Calu3 (cell line): ENCODE measurements around the gene COA5. TPM values are rescaled to one million over a fixed set of nuclear protein-coding genes. Genes with fewer than 3 reads are reported as not detected.

Experiments used
- BruUV-seq: library from RNA; stranded (reverse); fragments of 400-500 nt; replicated peaks from 2 replicates; lab custom pipeline; 2021; lab: Mats Ljungman, UMichigan
- CTCF ChIA-PET: fragments of 300-600 bp; sonication (Branson Sonifier 250); formaldehyde crosslinking; loops from one replicate; lab custom pipeline; 2022; ENCODE audit warnings: antibody characterized with exemption; lab: Charles Lee
- DNase-seq: peaks from one replicate; pipeline ENCODE4 v3.0.0; 2022
- H3K27ac Mint-ChIP-seq: one replicate; pipeline ENCODE4 v1.8.0; 2022; ENCODE audit warnings: mixed read lengths; ENCODE audit not compliant: unreplicated experiment
- H3K27me3 Mint-ChIP-seq: one replicate; pipeline ENCODE4 v1.8.0; 2022; ENCODE audit warnings: mixed read lengths; ENCODE audit not compliant: unreplicated experiment
- H3K36me3 Mint-ChIP-seq: one replicate; pipeline ENCODE4 v1.8.0; 2022; ENCODE audit warnings: mild to moderate bottlenecking, moderate library complexity, mixed read lengths; ENCODE audit not compliant: insufficient read depth, unreplicated experiment
- H3K4me1 Mint-ChIP-seq: one replicate; pipeline ENCODE4 v1.8.0; 2022; ENCODE audit warnings: mild to moderate bottlenecking, low read depth, mixed read lengths; ENCODE audit not compliant: unreplicated experiment
- H3K4me3 Mint-ChIP-seq: one replicate; pipeline ENCODE4 v1.8.0; 2022; ENCODE audit warnings: mild to moderate bottlenecking, low read depth, moderate library complexity, mixed read lengths; ENCODE audit not compliant: unreplicated experiment
- H3K9me3 Mint-ChIP-seq: one replicate; pipeline ENCODE4 v1.8.0; 2022; ENCODE audit warnings: low read depth, mixed read lengths; ENCODE audit not compliant: unreplicated experiment
- CTCF ChIP-seq: fragments of 200-600 bp; IDR thresholded peaks from one replicate; pipeline ENCODE4 v1.8.0; 2022; ENCODE audit warnings: antibody characterized with exemption; ENCODE audit not compliant: unreplicated experiment
- intact Hi-C: fragments of 100-400 bp; cut with micrococcal nuclease; formaldehyde crosslinking; loops from one replicate; pipeline ENCODE4 v1.10.0; 2022; ENCODE audit not compliant: unreplicated experiment
- total RNA-seq: library from RNA; stranded (reverse); gene quantifications from 2 replicates; pipeline ENCODE4 v1.2.3, GENCODE V29; 2022

Gene COA5
- total RNA-seq, 1 experiment from 2014 or later, result 24.9 TPM

- no peak for TF ChIP-seq CTCF
- BruUV-seq, result no TSS peak
- Mint-ChIP-seq H3K9me3 (no peaks in the 10 kb centered on the region), H3K27me3 (no peaks in the 10 kb centered on the region), H3K4me1 (no peaks in the 10 kb centered on the region), H3K27ac (no peak overlapping the region), H3K36me3 (peaks cover 5% of the 10 kb centered on the region), H3K4me3 (no peak overlapping the region)
- intact Hi-C loops, result no loop called here
- no peak for DNase-seq
- CTCF ChIA-PET, result no interaction called here
Measured at GRCh38 chr2:98560256-98560771, 48.0 kb downstream of the COA5 start.

- Mint-ChIP-seq H3K4me1 (no peaks in the 10 kb centered on the region), H3K9me3 (no peaks in the 10 kb centered on the region), H3K4me3 (no peak overlapping the region), H3K36me3 (peaks cover 5% of the 10 kb centered on the region), H3K27me3 (no peaks in the 10 kb centered on the region), H3K27ac (no peak overlapping the region)
- TF ChIP-seq CTCF, result no peak
- no TSS peak for BruUV-seq
- intact Hi-C loops, result no loop called here
- CTCF ChIA-PET, result interaction anchor here (0.5 kb wide), 1 partner anchor 18 kb away, joined by 4 read pairs; no protein-coding TSS in a partner anchor
- DNase-seq, result no peak
Measured at GRCh38 chr2:98559581-98559980, 48.7 kb downstream of the COA5 start.

- Mint-ChIP-seq H3K27me3 (no peaks in the 10 kb centered on the region), H3K36me3 (peaks cover 5% of the 10 kb centered on the region), H3K9me3 (no peaks in the 10 kb centered on the region), H3K27ac (no peak overlapping the region), H3K4me1 (no peaks in the 10 kb centered on the region), H3K4me3 (no peak overlapping the region)
- BruUV-seq, result no TSS peak
- intact Hi-C loops, result no loop called here
- no peak for TF ChIP-seq CTCF
- CTCF ChIA-PET, result interaction anchor here (0.5 kb wide), 1 partner anchor 18 kb away, joined by 4 read pairs; no protein-coding TSS in a partner anchor
- DNase-seq, result no peak
Measured at GRCh38 chr2:98558852-98559530, 49.3 kb downstream of the COA5 start.

GRCh38 chr2:98556344-98557033 lies 51.8 kb downstream of the COA5 start:
- Mint-ChIP-seq H3K27me3 (no peaks in the 10 kb centered on the region), H3K4me1 (no peaks in the 10 kb centered on the region), H3K27ac (no peak overlapping the region), H3K9me3 (no peaks in the 10 kb centered on the region), H3K36me3 (no peaks in the 10 kb centered on the region), H3K4me3 (no peak overlapping the region)
- CTCF ChIA-PET, result no interaction called here
- no peak for TF ChIP-seq CTCF
- BruUV-seq, result no TSS peak
- no peak for DNase-seq
- intact Hi-C loops, result no loop called here
